GM18867 (cell line): ENCODE measurements around the gene TTC22.

Experiments used
- ATAC-seq: cut with Tn5 transposase; IDR thresholded peaks from one replicate; pipeline ENCODE4 v1.9.1; 2021; ENCODE audit warnings: mild to moderate bottlenecking, moderate library complexity; ENCODE audit not compliant: unreplicated experiment

The TTC22 gene

DNA sequence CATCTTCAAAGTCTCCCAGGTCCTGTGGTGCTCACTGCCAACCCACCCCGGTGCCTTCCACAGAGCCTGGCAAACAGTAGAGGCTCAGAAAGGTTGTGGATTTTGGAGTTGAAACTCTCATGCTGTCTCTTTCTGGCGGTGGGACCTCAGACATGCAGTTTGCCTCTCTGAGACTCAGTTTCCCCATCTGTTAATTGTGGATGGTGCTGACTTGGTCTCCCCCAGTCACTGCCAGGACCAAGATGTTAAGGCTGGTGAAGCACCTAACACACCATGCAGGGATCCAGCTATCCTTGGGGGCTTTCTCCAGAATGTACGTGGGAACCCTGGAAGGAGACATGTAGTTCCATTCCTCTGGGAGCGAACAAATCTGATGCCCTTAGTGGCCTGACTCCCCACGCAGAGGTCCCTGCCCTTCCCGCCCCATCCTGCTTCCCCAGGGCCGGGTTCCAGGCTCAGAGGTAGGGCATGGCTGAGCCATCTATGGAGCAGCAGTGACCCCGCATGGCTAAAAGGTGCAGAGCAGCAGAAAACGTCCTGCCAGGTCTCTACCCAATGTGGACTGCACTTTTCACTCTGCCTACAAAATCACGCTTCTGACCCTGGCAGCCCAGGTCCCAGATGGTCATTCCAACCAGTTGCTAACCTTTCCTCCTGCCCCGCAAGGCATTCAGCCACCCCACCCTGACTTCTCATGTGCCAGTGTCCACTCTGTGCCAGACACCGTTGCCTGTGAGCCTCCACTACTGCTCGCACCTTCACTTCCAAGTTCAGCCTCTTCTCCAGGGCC, 9.2 kb upstream of the TTC22 start:
- peak; percentile 69 for ATAC-seq

DNA sequence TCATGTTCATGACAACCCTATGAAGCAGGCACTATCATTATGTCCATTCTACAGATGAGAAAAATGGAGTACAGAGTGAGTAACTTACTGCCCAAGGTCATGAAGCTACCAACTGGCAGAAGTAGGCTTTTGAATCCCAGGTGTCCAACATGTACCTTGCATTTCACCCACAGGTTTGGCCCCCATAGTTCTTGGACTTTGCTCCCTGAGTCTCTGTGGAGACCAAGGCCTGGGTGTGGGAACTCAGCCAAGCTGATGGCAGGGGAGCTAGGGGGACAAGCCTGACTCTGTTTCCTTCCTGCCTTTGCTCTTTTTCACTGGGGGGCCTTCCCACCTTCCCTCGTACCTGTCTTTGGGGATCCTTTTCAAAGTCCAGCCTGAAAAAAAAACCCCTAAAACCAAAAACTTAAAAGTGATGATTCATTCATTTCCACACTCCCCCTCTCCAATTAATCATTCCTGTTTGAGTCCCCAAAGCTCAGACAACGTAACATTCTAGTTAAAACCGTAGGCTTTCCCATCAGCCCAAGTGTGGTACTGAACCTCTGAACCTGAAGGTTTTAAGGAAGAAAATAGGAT, 8.5 kb upstream of the TTC22 start:
- ATAC-seq, result no peak

DNA sequence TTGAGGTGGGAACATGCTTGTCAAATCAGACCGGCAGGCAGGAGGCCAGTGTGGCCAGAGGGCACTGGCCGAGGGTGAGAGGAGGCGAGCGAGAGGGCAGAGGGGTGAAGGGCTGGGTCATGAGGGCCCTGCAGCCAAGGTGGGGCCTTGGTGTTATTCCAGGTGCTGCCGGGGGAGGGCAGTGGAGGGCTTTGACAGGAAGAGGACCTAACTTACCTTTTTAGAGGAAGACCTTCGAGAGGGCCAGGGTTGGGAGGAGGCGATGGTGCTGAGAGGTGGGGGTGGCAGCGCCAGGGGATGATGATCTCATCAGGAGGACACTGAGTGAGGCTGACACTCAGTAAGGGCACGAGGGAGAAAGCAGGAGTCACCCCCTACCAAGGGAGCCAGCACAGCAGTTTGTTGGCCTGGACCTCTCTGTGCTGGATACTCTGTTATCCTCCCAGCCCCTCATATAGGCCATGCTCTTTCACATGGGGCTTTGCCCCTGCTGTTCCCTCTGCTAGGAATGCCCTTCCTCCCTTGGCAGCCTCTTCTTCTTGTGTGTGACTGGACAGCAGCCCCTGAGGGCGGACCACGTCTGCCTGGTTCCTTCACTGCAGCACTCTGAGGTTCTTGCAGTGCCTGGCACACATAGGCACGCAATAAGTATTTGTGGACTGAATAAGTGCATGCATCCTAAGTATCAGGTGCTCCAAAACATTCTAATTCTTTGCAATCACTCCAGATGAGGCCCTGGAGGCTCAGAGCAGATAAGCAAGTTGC, 7.5 kb upstream of the TTC22 start:
- ATAC-seq, result no peak

DNA sequence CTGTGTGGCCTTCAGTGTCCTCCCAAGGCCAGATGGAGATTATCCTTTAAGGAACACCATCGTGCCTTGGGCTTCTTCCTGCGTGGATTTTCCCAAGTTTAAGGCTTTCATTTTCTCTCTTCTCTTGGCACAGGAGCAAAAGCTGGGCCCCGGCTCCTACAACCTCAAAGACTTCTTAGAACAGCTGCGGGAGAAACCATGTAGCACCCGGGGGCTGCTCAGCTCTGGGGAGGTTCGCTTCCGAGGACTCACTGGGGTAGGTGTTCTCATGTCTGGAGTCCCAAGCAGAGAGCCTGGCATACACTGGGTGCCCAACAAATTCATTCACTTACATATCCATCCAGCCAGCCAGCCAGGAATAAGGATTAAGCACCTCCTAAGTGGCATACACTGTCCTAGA, 6.6 kb upstream of the TTC22 start:
- no peak for ATAC-seq

DNA sequence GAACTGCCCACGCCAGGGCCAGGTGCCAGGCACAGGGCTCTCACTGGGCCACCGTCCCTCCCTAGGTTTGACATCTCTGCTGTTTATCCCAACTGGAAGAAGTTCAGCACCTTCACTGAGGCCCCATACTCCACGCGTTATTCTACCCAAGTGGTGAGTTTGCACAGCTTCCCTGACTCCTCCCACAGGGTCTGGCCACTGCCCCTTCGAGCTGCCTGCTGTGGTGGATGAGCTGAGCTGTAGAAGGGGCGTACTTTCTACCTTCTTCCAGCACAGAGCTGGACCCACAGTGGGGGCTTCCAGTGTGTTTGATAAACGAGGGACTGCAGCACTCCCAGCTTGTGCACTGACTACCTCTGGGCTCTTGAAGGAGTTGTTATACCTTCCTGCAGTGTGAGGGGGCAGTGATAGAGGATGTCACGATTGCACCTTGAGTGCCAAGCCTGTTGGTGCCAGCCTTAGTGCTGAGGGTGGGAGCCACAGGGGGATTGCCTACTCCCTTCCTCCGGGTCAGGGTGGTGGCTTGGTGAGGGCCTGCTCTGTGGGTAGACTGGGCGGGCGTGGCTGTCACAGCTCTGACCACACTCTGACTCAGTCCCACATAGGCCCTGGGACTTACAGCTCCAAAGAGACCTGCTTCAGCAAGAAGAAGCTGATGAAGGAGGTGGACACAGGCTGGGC, 5.9 kb upstream of the TTC22 start:
- ATAC-seq, result no peak

DNA sequence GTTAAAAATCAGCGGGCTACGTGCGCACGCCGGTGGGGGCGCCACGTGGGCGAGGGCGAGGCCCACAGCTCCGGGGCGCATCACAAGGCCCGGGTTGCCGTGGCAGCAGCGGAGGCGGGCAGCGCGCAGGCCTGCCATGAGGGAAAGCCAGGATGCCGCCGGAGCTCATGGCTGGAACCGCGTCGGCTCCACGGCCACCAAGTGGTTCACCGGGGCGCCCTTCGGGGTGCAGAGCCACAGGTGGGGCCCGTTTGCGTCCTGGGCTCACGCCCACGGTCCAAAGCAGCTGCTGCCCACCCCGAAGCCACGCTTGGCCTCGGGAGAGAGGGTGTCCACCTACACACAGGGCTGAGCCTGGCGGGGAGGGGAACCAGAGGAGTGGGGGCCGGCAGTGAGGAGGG, 4.9 kb upstream of the TTC22 start:
- ATAC-seq, result no peak

DNA sequence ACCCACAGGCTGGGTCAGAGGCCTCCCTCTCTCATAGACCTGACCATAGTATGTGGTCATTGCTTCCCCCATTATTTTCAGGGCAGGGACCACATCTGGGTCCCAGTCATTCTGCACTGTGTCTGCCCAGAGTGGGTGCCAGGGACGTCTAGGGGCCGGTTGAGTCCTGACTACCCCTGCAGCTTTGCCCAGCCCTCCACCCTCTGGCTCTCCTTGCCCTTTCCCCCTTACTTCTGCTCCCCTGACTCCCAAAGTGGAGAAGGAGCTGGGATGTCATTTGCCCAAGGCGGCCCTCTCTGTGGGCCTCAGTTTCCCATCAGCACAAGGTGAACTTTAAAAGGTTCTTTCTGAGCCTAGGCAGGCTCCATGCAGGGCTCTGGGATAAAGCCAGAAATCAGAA, 4.3 kb upstream of the TTC22 start:
- no peak for ATAC-seq

DNA sequence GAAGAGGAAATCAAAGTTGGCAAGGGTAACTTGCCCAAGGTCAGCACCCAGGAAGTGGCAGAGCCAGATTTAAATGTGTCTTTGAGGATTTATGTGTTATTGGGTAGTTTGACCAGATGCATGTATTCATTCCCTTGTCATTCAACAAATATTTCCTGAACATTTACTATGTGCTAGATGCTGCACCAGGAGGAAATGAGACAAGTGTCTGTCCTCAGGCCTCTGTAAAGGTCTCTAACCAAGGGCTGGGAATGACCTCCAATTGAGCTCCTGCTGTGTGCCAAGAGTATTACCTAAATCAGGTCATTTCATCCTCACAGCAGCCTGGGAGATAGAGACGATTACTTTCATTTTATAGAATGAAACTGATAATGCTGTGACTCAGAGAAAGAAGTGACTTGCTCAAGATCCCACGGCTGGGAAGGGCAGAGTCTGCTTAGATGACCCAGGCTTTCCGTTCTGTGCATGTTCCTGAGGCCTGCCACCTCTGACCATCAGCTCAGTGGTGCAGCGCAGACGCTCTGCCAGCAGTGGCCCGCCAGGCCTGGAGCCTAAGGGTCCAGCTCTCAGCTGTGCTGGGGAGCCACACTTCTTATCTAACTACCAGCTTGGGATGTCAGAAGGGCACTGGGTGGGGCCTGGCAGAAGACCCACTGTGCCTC, 3.5 kb upstream of the TTC22 start:
- no peak for ATAC-seq

DNA sequence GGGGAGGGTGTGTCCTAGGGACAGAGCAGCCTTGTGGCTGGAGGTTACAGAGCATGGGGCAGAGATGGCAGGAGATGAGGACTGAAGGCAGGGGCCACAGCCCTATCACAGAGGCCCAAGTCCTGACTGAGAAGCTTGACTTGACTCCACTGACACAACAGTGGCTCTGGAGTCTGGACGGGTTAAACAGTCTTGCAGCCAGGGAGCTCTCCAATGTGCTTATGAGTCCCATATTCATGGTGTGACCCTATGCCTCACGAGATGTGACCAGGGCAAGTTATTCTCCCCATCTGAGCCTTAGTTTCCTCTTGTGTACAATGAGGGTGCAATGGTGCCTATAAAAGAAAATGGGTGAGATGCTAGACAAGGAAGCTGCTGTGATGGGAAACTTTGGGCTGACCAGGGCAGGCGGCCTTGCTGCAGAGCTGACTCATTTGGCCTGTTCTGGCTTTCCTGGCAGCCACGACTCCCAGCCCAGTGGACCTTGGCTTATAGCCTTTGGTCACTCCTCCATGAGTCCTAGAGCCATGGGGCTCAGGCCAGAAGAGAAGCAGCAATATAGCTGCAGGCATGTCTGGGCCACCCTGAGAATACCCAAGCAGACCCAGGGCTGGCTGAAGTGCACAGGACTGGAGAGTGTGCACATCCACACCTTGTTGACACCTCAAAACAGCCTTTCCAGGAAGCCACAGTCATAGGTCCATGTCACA, 2.8 kb upstream of the TTC22 start:
- no peak for ATAC-seq

DNA sequence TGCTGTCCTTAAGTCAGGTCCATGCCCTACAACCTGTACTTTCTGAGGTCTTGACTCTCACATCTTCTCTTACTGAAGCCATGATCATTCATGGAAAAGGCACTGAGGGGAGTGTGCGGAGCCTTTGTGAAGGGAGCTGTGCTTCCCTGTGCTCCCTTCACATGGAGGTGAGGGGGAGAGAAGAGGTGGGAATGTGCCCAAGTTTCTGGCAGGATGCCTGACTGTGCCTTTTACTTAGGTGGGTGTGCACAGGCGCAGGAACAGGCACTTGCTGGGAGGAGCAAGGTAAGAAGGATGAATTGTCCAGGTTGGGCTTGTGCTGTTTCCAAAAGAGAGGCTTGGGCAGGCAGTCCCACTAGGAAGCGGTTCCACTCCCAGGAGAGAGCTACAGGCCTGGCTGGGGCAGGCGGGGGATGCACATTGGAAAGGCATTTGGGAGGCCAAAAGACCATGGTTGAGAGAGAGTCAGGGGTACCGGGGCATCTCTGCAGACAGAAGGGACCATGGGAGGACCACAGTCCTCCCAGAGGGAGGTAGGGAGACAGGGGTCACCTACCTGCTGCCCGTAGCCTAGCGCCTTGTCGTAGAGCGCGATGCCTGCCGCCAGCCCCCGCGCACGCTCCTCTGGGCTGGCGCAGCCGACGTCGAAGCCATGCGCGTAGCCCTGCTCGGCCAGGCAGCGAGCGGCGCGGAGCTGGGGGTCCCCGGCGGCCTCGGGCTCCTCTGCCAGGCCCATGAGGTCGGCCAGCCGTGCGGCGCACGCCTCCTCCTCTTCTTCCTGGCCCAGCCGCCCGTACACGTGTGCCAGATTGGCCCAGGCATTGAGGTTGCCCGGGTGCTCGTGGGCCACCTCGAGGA, 853 bp downstream of the TTC22 start:
- no peak for ATAC-seq

DNA sequence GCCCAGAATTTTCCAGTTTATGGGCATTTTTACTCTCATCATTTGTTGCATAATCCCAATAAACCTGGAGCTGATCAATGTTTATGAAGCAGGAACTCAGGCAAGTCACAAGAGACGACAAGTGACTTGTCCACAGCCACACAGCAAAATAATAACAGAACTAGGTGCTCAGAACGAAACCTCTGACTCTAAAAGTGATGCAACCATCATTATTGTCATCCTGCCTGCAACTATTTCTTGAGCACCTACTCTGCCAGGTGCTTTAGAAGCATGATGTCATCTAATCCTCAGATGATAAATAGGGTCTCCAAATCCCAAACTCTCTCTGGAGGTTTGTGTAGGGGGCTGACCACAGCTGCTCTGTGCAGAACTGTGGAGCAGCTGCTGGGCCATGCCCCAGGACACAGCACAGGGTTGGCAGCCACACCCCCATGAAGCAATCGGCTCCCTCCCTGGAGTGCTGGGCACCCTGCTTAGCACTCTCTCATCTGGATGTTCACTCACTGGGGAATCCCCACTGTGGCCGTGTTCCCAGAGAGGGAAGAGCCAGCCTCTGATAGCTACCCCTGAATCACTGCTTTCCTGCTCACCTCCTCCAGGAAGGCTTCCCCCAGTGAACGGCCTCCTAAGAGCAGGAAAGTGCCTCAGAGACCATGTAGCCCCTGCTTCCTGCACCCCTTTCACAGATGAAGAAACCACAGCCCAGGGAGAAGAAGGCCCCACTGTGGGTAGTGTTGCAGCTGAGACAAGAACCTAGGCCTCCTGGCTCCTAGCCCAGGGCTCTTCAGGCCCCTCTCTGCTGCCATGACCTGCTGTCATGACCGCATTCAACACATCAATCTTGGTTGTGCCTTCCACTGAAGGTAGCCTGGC, 2.1 kb downstream of the TTC22 start:
- peak; percentile 49 for ATAC-seq

DNA sequence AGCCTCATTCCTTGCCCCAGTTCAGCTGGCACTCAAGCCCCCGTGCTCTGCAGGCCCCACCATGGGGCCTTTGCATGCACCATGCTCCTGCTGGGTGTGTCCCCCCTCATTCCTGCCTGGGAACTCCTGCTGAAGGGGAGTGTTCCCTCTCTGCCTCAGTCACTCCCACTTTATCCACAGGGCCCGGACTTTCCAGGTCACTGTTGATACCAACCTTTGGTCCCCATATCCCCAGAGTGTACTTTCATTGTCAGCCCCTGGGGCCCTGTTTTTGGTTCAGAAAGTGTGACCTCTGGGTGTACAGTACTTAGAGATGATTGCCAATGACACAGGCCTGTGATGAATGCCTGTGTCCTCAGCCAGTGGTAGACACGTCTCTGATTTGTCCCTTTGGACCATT, 2.9 kb downstream of the TTC22 start:
- no peak for ATAC-seq

DNA sequence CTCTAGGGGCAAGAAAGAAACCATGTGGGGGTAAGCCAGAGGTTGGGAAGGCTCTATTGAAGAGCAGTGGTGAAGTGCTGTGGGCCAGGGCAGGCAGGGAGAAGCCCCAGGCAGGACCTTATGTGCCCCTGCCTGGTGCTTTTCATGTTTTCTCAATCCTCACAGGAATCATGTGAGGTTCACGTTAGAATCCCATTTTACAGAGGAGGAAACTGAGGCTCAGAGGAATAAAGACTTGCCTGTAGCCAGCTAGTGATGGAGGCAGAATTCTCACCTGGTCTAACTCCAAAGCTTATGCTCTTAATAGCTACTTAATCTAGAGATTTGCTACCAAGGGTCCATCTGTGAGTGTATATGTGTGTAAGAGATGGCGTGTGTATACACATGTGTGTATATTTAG, 4.2 kb downstream of the TTC22 start:
- ATAC-seq, result no peak

DNA sequence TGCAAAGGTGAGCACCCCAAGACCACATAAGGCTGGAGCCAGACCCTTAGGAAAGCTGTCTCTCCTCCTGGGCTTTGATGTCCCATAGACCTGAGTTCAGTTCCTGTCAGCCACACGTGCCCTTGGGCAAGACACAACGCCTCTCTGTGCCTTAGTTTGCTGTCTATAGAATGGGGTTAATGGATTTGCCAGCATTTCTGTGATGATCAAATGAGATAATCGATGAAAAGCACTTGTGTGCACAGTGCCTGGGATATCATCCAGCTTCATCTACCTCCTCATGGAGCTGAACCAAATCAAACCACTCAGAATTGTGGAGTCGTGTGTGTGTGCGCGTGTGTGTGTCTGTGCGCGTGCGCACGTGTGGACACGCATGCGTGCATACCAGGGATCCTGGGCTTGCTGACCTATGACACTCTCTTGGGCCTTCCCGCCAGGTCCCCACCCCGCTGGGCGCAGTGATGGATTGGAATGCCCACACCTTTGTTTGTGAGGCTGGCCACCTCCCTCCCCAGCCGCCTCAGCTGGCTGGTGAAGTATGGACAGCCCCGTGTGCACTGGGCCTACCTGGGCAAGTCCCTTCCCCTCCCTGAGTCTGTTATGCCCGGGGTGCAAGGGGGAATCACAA, 5.2 kb downstream of the TTC22 start:
- no peak for ATAC-seq

DNA sequence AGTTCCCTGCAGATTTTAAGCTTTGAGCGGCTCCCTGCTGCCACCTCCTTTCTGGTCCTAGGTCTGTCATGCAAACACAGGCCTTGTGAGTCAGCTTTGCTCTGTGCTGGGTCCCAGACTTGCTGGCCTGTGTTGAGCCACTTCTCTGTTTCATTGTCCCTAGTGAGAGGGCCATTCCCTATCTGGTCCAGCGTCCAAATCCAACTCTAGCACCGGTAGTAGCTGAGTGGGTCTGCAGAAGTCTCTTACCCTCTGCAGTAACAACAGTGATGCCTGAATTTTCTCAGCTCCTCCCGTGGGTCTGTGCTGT, 5.8 kb downstream of the TTC22 start:
- ATAC-seq, result no peak

DNA sequence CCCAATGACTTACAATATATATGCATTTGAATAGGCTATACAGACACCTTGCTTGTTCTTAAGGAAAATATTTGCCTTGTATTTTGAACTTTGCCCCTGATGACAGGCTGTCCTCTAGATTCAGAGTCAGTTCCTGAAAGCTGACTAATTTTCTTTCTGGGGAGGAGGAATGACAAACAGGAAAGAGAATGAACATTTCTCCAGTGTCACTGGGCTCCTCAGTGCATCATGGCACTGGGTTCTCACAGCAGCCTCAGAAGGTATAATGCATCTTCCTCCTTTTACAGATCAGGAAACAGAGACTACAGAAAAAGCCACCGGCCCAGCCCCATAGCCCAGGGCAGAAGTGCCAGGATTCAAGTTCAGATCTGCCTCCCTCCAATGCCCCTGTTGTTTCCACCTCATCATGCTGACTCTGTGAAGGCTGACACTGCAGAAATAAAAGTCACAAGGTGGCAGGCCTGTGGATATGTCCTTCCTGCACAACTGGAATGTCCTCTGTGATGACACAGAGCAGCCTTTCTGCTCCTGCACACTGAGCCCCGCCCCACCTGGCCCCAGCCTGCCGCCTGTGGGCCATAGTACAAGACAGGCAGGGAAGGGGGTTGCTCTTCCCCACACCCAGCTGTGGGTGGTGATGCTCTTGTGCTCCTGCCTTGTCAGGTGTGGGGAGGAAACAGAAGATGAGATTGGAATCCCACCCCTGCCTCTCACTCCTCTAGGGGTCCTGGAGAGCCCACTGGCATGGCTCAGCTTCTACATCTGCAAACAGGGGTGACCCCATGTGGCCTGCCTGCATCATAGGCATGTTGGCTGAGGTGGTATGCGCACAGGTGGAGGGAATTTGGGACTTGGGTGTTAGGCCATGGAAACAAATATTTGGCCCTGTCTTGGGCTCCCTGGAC, 6.4 kb downstream of the TTC22 start:
- no peak for ATAC-seq

DNA sequence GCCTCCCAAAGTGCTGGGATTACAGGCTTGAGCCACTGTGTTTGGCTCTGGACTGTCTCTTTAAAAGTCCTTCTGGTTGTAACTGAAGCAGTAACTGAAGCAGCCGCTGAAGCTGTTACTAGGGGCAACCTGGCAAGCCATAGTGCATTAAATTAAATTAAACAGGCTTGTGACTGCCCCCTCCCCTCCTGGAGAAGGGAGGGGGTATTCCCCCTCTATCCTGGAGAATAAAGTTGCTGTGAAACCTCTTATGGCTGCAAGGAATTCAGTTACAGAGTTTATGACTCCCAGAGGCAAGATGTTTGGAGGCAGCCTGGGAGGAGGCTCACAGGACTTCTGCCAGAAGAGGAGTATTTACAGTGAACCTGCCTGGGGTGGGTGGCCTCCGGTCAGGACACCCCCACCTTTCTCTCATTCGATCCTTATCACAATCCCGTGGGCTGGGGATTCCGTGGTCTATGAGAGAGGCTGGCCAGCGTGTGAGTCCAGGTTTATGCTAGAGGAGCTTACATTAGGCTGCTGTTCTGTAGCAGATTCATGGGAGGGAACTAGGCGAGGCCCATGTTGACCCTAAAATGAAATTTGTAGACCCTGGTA, 8.3 kb downstream of the TTC22 start:
- no peak for ATAC-seq
